ENCODE measurements around the gene NNMT. TPM values are rescaled to one million over a fixed set of nuclear protein-coding genes. Genes with fewer than 3 reads are reported as not detected.

The NNMT gene
- total and polyA plus RNA-seq, 2 donors from 2014 or later: 91.9 to 1,451 TPM

- Histone ChIP-seq H3K4me1 (ENCODE audit: control insufficient read depth in 2 of 3, insufficient read depth in 2 of 3, low read depth in 1 of 3, low read length in 3 of 3) (no peaks in the 10 kb centered on the region), H3K27me3 (ENCODE audit: control insufficient read depth, insufficient read depth, low read length) (no peaks in the 10 kb centered on the region), H3K4me3 (ENCODE audit: low read length in 3 of 3) (no peak overlapping the region), H3K27ac (ENCODE audit: low read depth in 2 of 2, low read length in 2 of 2) (no peak overlapping the region), H3K9ac (ENCODE audit: low read length in 3 of 3) (no peak overlapping the region), H3K9me3 (ENCODE audit: control insufficient read depth in 2 of 3, insufficient read depth in 1 of 3, low read length in 3 of 3) (no peaks in the 10 kb centered on the region), H3K36me3 (ENCODE audit: control insufficient read depth in 2 of 3, insufficient read depth in 3 of 3, low read length in 3 of 3) (no peaks in the 10 kb centered on the region)
- intact Hi-C loops (cut with DNase I): no loop called here
- TF ChIP-seq CTCF (IDR thresholded peaks at IDR 0.05; ENCODE audit: borderline replicate concordance, extremely low read depth, insufficient read depth): no peak
- FAIRE-seq (peak; percentile 76), DNase-seq (no peak)
Observed at GRCh38 chr11:114359342-114359741, 63.1 kb downstream of the NNMT start.

- H3K4me1 ChIP-seq (ENCODE audit: control insufficient read depth in 2 of 3, insufficient read depth in 2 of 3, low read depth in 1 of 3, low read length in 3 of 3): no peaks in the 10 kb centered on the region
- no peak overlapping the region for H3K27ac ChIP-seq (ENCODE audit: low read depth in 2 of 2, low read length in 2 of 2)
- intact Hi-C loops (cut with DNase I): no loop called here
- no peak overlapping the region for H3K9ac ChIP-seq (ENCODE audit: low read length in 3 of 3)
- H3K4me3 ChIP-seq (ENCODE audit: low read length in 3 of 3): no peak overlapping the region
- FAIRE-seq (no peak), DNase-seq (peak in 4 of 5 donors; percentile 38 to 61 (median 49))
- H3K9me3 ChIP-seq (ENCODE audit: control insufficient read depth in 2 of 3, insufficient read depth in 1 of 3, low read length in 3 of 3): no peaks in the 10 kb centered on the region
- no peaks in the 10 kb centered on the region for H3K27me3 ChIP-seq (ENCODE audit: control insufficient read depth, insufficient read depth, low read length)
- TF ChIP-seq CTCF (IDR thresholded peaks at IDR 0.05; ENCODE audit: borderline replicate concordance, extremely low read depth, insufficient read depth): no peak
- H3K36me3 ChIP-seq (ENCODE audit: control insufficient read depth in 2 of 3, insufficient read depth in 3 of 3, low read length in 3 of 3): no peaks in the 10 kb centered on the region
Observed at GRCh38 chr11:114362326-114362725, 66.1 kb downstream of the NNMT start.

- H3K27ac ChIP-seq (ENCODE audit: low read depth in 2 of 2, low read length in 2 of 2): no peak overlapping the region
- no peaks in the 10 kb centered on the region for H3K36me3 ChIP-seq (ENCODE audit: control insufficient read depth in 2 of 3, insufficient read depth in 3 of 3, low read length in 3 of 3)
- no peak for FAIRE-seq
- H3K4me1 ChIP-seq (ENCODE audit: control insufficient read depth in 2 of 3, insufficient read depth in 2 of 3, low read depth in 1 of 3, low read length in 3 of 3): no peaks in the 10 kb centered on the region
- no peak for TF ChIP-seq CTCF (IDR thresholded peaks at IDR 0.05; ENCODE audit: borderline replicate concordance, extremely low read depth, insufficient read depth)
- no peaks in the 10 kb centered on the region for H3K27me3 ChIP-seq (ENCODE audit: control insufficient read depth, insufficient read depth, low read length)
- DNase-seq: no peak
- intact Hi-C loops (cut with DNase I): no loop called here
- H3K9ac ChIP-seq (ENCODE audit: low read length in 3 of 3): no peak overlapping the region
- H3K4me3 ChIP-seq (ENCODE audit: low read length in 3 of 3): no peak overlapping the region
- H3K9me3 ChIP-seq (ENCODE audit: control insufficient read depth in 2 of 3, insufficient read depth in 1 of 3, low read length in 3 of 3): no peaks in the 10 kb centered on the region
Observed at GRCh38 chr11:114362958-114363357, 66.8 kb downstream of the NNMT start.

Other genes starting within 250 kb of the NNMT start
- 126 TPM for gene ZBTB16, start 236.7 kb upstream of the NNMT start, total RNA-seq
- 2.5 TPM for gene ZBTB16, start 236.7 kb upstream of the NNMT start, polyA plus RNA-seq (ENCODE audit: insufficient read depth, low read depth, low replicate concordance)
- gene C11orf71, start 104.1 kb downstream of the NNMT start, total RNA-seq: 12.3 TPM
- 21.2 TPM for gene C11orf71, start 104.1 kb downstream of the NNMT start, polyA plus RNA-seq (ENCODE audit: insufficient read depth, low read depth, low replicate concordance)
- 27.8 TPM for gene RBM7, start 104.3 kb downstream of the NNMT start, total RNA-seq
- gene RBM7, start 104.3 kb downstream of the NNMT start, polyA plus RNA-seq (ENCODE audit: insufficient read depth, low read depth, low replicate concordance): 14.6 TPM
- gene REXO2, start 143.1 kb downstream of the NNMT start, total RNA-seq: 66.4 TPM
- gene REXO2, start 143.1 kb downstream of the NNMT start, polyA plus RNA-seq (ENCODE audit: insufficient read depth, low read depth, low replicate concordance): 156 TPM